ENCODE results near the gene ANKRD9. TPM values are rescaled to one million over a fixed set of nuclear protein-coding genes. Genes with fewer than 3 reads are reported as not detected.

ANKRD9 gene
- total and polyA plus RNA-seq, 9 of the 15 experiments (the other 6 are each of a cell fraction or from before 2014, with no cell fraction given) = 0.04 to 32.9 (median 5.3) TPM

DNA sequence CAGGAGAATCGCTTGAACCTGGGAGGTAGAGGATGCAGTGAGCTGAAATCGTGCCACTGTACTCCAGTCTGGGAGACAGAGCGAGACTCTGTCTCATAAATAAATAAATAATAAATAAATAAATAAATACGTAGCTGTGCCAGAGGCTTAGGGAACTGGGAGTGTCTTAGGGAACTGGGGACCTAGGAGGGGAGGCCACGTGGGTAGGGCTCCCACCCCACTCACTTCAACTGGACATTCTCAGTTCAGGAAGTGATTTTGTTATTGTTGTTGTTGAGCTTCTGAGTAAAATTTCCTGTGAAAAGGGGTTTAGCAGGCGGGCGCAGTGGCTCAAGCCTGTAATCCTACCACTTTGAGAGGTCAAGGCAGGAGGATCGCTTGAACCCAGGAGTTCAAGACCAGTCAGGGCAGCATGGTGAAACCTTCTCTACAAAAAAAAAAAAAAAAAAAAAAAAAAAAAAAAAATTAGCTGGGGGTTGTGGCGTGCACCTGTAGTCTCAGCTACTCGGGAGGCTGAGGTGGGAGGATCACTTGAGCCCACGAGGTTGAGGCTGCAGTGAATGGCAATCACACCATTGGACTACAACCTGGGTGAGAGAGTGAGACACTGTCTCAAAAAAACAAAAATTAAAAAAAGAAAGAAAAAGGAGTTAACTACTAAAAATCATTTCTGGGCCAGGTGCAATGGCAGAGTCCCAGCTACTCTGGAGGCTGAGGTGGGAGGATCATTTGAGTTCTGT is 19.0 kb upstream of the ANKRD9 start:
- Histone ChIP-seq H3K27ac (ENCODE audit: extremely low read depth, low read depth, low read length) (no peak overlapping the region), H3K4me2 (ENCODE audit: insufficient read depth, low read length) (no peak overlapping the region), H3K9ac (ENCODE audit: insufficient read depth in 1 of 2, low read depth in 2 of 2, low read length in 2 of 2) (no peak overlapping the region), H3K4me1 (replicated peaks in 1 of 2; ENCODE audit: control insufficient read depth in 2 of 2, insufficient read depth in 2 of 2, low read length in 2 of 2) (peaks cover 18 to 39% of the 10 kb centered on the region in 2 experiments; a peak in 4 of 5 replicates), H3K9me1 (ENCODE audit: control insufficient read depth, insufficient read depth, low read length) (no peaks in the 10 kb centered on the region), H3K79me2 (ENCODE audit: control insufficient read depth, insufficient read depth, low read length) (no peaks in the 10 kb centered on the region; the same call in 2 of the 3 replicates), H4K20me1 (replicated peaks; ENCODE audit: control insufficient read depth, insufficient read depth, low read length) (no peaks in the 10 kb centered on the region), H2AFZ (ENCODE audit: low read depth, low read length) (no peak overlapping the region), H3K9me3 (replicated peaks; ENCODE audit: control insufficient read depth, insufficient read depth, low read depth, low read length) (no peaks in the 10 kb centered on the region; the same call in 1 of the 2 replicates), H3K36me3 (ENCODE audit: control insufficient read depth, insufficient read depth, low read length) (no peaks in the 10 kb centered on the region), H3K4me3 (no peak overlapping the region), H3K27me3 (ENCODE audit: control insufficient read depth in 2 of 2, insufficient read depth in 2 of 2, low read length in 2 of 2) (no peaks in the 10 kb centered on the region)
- CTCF ChIA-PET (ENCODE audit: low intra/inter-chr PET ratio) = no interaction called here
- FAIRE-seq (no peak), DNase-seq (ENCODE audit: extremely low read depth in 1 of 4, low spot score in 3 of 4) (no peak), ATAC-seq (no peak)
- intact Hi-C loops (cut with micrococcal nuclease) (loop anchor here (10.0 kb wide), 1 partner anchor 166 kb away; no protein-coding TSS in a partner anchor), in situ Hi-C loops (cut with MboI) (no loop called here)
- POLR2A ChIA-PET = interaction anchor here (0.7 to 1.6 kb wide), 2 partner anchors 65 to 319 kb away, joined by 3 to 4 read pairs; no protein-coding TSS in a partner anchor
- no TSS peak for BruUV-seq (replicated peaks)
- 80% methylated on average over 9 of the region's 11 CpGs for WGBS (ENCODE audit: insufficient coverage, low coverage, missing lambda C conversion rate)
- no peak for TF ChIP-seq KAT7 (CRISPR knock-in tag; IDR thresholded peaks at IDR 0.05; ENCODE audit: borderline replicate concordance)
- TF ChIP-seq CSDE1 (IDR thresholded peaks at IDR 0.05) = no peak
- TF ChIP-seq, protein P1, sequence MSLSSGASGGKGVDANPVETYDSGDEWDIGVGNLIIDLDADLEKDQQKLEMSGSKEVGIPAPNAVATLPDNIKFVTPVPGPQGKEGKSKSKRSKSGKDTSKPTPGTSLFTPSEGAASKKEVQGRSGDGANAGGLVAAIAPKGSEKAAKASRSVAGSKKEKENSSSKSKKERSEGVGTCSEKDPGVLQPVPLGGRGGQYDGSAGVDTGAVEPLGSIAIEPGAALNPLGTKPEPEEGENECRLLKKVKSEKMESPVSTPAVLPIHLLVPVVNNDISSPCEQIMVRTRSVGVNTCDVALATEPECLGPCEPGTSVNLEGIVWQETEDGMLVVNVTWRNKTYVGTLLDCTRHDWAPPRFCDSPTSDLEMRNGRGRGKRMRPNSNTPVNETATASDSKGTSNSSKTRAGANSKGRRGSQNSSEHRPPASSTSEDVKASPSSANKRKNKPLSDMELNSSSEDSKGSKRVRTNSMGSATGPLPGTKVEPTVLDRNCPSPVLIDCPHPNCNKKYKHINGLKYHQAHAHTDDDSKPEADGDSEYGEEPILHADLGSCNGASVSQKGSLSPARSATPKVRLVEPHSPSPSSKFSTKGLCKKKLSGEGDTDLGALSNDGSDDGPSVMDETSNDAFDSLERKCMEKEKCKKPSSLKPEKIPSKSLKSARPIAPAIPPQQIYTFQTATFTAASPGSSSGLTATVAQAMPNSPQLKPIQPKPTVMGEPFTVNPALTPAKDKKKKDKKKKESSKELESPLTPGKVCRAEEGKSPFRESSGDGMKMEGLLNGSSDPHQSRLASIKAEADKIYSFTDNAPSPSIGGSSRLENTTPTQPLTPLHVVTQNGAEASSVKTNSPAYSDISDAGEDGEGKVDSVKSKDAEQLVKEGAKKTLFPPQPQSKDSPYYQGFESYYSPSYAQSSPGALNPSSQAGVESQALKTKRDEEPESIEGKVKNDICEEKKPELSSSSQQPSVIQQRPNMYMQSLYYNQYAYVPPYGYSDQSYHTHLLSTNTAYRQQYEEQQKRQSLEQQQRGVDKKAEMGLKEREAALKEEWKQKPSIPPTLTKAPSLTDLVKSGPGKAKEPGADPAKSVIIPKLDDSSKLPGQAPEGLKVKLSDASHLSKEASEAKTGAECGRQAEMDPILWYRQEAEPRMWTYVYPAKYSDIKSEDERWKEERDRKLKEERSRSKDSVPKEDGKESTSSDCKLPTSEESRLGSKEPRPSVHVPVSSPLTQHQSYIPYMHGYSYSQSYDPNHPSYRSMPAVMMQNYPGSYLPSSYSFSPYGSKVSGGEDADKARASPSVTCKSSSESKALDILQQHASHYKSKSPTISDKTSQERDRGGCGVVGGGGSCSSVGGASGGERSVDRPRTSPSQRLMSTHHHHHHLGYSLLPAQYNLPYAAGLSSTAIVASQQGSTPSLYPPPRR (CRISPR knock-in tag; IDR thresholded peaks at IDR 0.05; ENCODE audit: borderline replicate concordance) = no peak
- TF ChIP-seq, protein P2, sequence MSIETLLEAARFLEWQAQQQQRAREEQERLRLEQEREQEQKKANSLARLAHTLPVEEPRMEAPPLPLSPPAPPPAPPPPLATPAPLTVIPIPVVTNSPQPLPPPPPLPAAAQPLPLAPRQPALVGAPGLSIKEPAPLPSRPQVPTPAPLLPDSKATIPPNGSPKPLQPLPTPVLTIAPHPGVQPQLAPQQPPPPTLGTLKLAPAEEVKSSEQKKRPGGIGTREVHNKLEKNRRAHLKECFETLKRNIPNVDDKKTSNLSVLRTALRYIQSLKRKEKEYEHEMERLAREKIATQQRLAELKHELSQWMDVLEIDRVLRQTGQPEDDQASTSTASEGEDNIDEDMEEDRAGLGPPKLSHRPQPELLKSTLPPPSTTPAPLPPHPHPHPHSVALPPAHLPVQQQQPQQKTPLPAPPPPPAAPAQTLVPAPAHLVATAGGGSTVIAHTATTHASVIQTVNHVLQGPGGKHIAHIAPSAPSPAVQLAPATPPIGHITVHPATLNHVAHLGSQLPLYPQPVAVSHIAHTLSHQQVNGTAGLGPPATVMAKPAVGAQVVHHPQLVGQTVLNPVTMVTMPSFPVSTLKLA (conservative IDR thresholded peaks at IDR 0.05) = no peak
- no peak for TF ChIP-seq EHMT2 (IDR thresholded peaks at IDR 0.05)
- no peak for TF ChIP-seq ZFP30 (CRISPR knock-in tag; IDR thresholded peaks at IDR 0.05; ENCODE audit: borderline replicate concordance)
- TF ChIP-seq TBL1XR1 (IDR thresholded peaks at IDR 0.05; ENCODE audit: low read length in 2 of 2) = no peak
- TF ChIP-seq CREB1 (IDR thresholded peaks at IDR 0.05) = no peak
- no peak for TF ChIP-seq CREB1 (CRISPR knock-in tag; IDR thresholded peaks at IDR 0.05)
- TF ChIP-seq GABPB1 (CRISPR knock-in tag; IDR thresholded peaks at IDR 0.05) = no peak
- no peak for TF ChIP-seq ZFPM2 (CRISPR knock-in tag; IDR thresholded peaks at IDR 0.05)
